ENCODE data around the gene GAST.

The GAST gene

GRCh38 chr17:41750862-41751261 lies 38.7 kb downstream of the GAST start:
- no peak for DNase-seq

GRCh38 chr17:41751288-41751687 lies 39.2 kb downstream of the GAST start:
- DNase-seq, result no peak

- DNase-seq, result no peak
Observed at GRCh38 chr17:41754066-41754465, 41.9 kb downstream of the GAST start.

GRCh38 chr17:41758601-41759000 lies 46.5 kb downstream of the GAST start:
- DNase-seq, result no peak

GRCh38 chr17:41760878-41761277 lies 48.7 kb downstream of the GAST start:
- DNase-seq, result no peak

- no peak for DNase-seq
Observed at GRCh38 chr17:41762391-41762790, 50.3 kb downstream of the GAST start.

DNA sequence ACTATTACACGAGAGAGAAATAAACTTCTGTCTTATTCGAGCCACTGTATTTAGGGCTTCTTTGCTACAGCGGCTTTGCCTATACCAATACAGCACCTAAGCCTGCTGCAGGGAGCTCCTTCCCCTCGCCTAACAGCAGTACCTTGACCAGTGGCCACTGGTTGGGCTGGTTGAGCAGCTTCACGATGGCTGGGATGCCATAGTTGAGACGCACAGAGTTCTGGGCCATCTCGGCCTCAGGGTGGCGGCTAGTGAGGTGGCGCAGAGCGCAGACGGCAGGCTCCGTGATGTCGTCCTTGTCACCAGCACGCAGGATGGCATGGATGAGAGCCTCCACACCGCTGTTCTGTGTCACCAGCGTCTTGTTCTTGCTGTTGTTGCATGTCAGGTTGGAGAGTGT lies 50.7 kb downstream of the GAST start:
- no peak for DNase-seq

GRCh38 chr17:41763327-41763726 lies 51.2 kb downstream of the GAST start:
- DNase-seq, result no peak

Data from activated CD4-positive, alpha-beta T cell treated with anti-CD3 and anti-CD28 coated beads, Interleukin-2, amount 50 U/mL, for 16 hours (primary cell).